ENCODE measurements around the gene MTUS2.

- TF ChIP-seq POLR2AphosphoS5 (IDR thresholded peaks at IDR 0.05; ENCODE audit: low read depth, low read length) (no peak), POLR2A (IDR thresholded peaks at IDR 0.05; ENCODE audit: low read depth, low read length) (no peak), TAF1 (IDR thresholded peaks at IDR 0.05; ENCODE audit: low read depth, low read length) (no peak), SPI1 (IDR thresholded peaks at IDR 0.05; ENCODE audit: low read depth, low read length) (no peak), POU2F2 (IDR thresholded peaks at IDR 0.05; ENCODE audit: low read depth, low read length) (no peak), PAX5 (IDR thresholded peaks at IDR 0.05; ENCODE audit: insufficient read depth, low read length, severe bottlenecking) (no peak)
Measured at GRCh38 chr13:29504691-29505090, 684.6 kb downstream of the MTUS2 start.
